NCI-H524 (cell line): Measurements from ENCODE around the gene ATG4B.

Experiments
- DNase-seq, 2 experiments: peaks; one replicate each; lab custom pipeline; 2025; lab: John Stamatoyannopoulos, UW

The ATG4B gene

GRCh38 chr2:241690202-241690717 is 52.8 kb downstream of the ATG4B start:
- no peak for DNase-seq

GRCh38 chr2:241692448-241692847 is 55.0 kb downstream of the ATG4B start:
- no peak for DNase-seq

GRCh38 chr2:241695651-241696050 is 58.2 kb downstream of the ATG4B start:
- no peak for DNase-seq

DNA sequence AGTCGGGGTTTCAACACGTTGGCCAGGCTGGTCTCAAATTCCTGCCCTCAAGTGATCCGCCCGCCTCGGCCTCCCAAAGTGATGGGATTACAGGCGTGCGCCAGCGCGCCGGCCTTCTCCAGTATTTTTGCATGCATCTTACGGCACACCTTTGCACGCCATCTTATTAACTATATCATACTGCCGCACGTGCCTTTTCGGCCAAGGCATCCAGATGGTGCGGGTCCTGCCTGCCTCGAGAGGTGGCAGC is 63.6 kb downstream of the ATG4B start:
- peak in 1 of 2 experiments; percentile 93 for DNase-seq

DNA sequence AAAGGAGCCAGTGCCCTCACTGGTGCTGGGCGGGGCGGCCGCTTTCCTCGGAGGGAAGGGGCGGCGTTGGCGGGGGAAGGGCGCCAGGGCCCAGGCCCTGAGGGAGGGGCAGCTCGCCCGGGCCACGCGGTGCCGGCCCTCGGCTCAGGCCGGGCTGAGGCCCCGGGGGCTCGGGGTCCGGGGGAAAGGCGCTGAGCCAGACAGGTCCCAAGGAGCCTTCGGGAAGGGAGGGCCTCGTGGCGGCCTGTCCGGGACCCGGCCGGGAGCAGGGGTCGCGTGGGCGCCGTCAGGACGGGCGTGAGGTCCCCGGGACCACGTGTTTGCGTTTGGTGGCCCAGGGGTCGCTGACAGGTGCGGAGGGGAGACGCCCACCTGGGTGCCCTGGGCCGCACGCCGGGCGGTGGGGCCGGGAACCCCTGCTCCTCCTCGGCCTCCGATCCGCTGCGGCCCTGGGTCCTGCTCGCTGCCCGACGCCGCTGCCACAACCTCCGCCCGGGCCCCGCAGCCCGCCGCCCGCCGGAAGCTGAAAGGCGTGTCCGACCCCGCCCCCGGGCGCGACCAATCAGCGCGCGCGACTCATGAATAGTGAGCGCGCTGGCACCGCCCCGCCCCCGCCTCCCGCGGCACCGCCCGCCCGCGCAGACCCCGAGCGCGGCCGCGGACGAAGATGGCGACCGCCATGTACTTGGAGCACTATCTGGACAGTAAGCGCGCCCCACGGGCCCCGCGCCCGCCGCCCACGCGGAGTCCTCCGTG is 64.1 kb downstream of the ATG4B start, which contains the start of gene ING5:
Gene ING5, plus strand, starts transcription at position 641 of the 756 bp plus-strand sequence. Its CDS starts 27 bp downstream, at position 668.
- DNase-seq = peak; percentile 87 to 91

- peak; percentile 45 to 79 for DNase-seq
Observed at GRCh38 chr2:241702155-241703031, 64.9 kb downstream of the ATG4B start.

DNA sequence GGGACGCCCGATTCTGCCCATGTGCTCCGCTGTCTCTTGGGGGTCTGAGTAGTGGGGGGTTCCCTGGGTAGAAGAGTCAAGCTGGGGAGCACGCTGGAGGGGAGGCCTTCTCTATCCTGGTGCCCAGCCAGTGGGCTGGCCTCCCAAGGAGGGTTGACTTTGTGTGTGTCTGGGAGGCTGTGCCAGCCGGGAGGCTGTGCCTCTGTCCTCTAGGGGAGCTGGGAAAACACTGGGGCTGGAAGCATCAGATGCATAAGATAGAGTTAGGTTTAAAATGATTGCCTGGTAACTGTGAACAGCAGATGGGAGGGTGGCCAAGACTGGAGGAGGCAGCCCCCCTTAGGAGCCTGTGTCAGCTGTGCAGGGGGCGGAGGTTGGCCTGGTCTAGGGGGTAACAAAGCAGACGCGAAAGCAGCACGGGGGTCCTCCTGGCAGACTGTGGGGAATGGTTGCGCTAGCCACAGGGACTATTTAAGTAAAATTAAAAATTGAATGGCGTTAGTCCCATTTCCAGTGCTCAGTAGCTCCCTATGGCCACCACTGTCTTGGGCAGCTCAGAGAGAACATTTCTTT is 65.6 kb downstream of the ATG4B start:
- DNase-seq = peak in 1 of 2 experiments; percentile 35

GRCh38 chr2:241706537-241706936 is 69.0 kb downstream of the ATG4B start:
- DNase-seq = no peak

DNA sequence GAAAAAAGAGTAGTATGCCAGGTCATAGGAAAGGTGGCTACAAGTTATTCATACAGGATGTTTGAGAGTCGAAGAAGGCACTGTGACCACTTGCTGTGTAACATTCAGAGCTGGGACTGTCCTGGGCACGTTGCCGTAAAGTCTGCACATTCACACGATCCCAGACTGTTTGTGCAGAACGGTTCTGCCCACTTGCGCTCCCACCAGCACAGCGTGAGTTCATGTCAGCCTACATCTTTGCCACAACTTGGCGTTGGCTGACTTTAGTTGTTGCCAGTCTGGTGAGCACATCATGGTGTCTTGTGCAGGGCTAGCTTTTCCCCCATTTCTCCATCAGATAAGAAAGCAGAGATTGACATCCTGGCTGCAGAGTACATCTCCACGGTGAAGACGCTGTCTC is 71.4 kb downstream of the ATG4B start:
- DNase-seq = no peak

DNA sequence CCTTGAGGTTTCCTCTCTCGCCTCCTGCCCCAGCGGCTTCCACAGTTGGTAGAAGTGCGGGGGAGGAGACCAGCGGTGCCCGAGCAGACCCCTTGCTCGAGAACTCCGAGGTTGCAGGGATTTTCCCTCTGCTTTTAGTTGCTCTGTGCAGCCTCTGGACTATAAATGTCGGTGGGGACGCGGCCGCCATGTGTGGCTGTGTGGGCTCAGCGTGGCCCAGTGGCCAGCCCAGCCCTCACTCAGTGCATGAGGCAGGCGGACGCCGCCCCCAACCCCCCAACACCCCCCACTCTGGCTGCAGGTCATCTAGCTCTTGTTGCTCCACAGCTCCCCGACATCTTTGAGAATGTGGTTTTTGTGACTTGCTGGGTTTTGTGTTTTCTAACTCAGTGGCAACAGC is 81.6 kb downstream of the ATG4B start:
- no peak for DNase-seq

- no peak for DNase-seq
Observed at GRCh38 chr2:241720099-241720498, 82.6 kb downstream of the ATG4B start.

DNA sequence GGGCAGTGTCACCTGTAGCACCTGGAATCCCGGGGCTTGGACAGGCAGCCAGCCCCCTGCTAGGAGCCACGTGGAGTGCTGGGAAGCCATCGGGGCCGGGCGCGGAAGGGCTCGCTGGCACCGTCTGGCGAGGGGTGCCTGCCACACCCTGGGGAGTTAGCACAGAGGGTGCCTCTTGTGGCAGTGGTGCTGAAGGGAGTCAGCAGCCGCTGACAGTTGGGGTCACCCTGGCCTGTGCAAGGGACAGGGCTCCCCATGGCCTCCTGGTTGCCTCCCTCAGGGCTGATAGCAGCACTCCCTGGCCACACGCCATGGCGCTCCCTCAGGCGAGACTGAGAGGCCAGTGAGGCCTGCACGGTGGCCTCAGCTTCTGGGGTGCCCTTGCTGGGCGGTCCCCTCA is 83.1 kb downstream of the ATG4B start:
- DNase-seq = no peak

- no peak for DNase-seq
Observed at GRCh38 chr2:241721852-241722251, 84.4 kb downstream of the ATG4B start.

DNA sequence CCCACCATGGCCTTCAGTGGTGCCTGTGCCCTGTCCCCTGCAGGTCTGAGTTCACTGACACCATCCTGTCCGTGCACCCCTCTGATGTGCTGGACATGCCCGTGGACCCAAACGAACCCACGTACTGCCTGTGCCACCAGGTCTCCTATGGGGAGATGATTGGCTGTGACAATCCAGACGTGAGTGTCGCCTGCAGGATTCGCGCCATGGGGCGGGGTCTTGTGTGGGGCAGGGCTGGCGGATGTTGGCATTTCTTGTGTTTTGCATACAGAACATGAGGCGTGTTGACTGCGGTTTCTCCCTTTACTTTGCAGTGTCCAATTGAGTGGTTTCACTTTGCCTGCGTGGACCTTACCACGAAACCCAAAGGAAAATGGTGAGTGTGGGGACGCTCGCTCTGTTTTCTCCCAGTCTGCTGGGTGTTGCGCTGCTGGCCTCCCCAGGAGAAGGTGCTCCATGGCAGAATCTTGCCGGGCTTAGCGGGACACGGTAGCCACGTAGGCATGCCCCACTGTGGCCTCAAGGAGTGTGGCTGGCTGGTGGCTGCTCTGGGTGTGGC is 85.5 kb downstream of the ATG4B start:
- no peak for DNase-seq
